GM12878 (cell line): Measurements from ENCODE around the gene ORM2. TPM values are rescaled to one million over a fixed set of nuclear protein-coding genes. Genes with fewer than 3 reads are reported as not detected.

Source experiments
- ATAC-seq: fragments of 200-7000 bp; cut with Tn5 transposase; 3 replicates; pipeline ENCODE4 v1.9.1; 2020; ENCODE audit warnings: mild to moderate bottlenecking, moderate library complexity
- BruUV-seq: library from RNA; stranded (reverse); fragments of 400-500 nt; replicated peaks from 2 replicates; lab custom pipeline; 2021; lab: Mats Ljungman, UMichigan
- CTCF ChIA-PET: fragments of 300-600 bp; sonication (Branson Sonifier 250); formaldehyde crosslinking; extraction: SDS; loops from one replicate; lab custom pipeline; 2021; ENCODE audit warnings: inconsistent platforms; lab: Yijun Ruan, JAX
- POLR2A ChIA-PET: fragments of 350-600 bp; formaldehyde crosslinking; extraction: SDS; loops from one replicate; lab custom pipeline; 2021; ENCODE audit warnings: inconsistent platforms; lab: Charles Lee
- RAD21 ChIA-PET: fragments of 300-600 bp; sonication (Branson Sonifier 250); formaldehyde crosslinking; loops from one replicate; lab custom pipeline; 2023; ENCODE audit warnings: antibody characterized with exemption; ENCODE audit not compliant: unreplicated experiment; lab: Charles Lee
- SMC1A ChIA-PET: fragments of 300-600 bp; sonication (Branson Sonifier 250); formaldehyde crosslinking; loops from one replicate; lab custom pipeline; 2023; ENCODE audit not compliant: unreplicated experiment, uncharacterized antibody; lab: Charles Lee
- DNase-seq: peaks from one replicate; pipeline ENCODE4 v3.0.0-alpha.2; 2011; ENCODE audit warnings: low read depth, low spot score
- FAIRE-seq: peaks from 3 replicates; lab custom pipeline; 2011; peaks lifted over from hg19 to GRCh38; lab: Jason Lieb, UNC
- H2AFZ ChIP-seq: 2 replicates; pipeline ENCODE4 v1.6.0; 2011; ENCODE audit warnings: low read depth, low read length, control low read depth; ENCODE audit not compliant: control insufficient read depth
- H3K27ac ChIP-seq: 2 replicates; pipeline ENCODE4 v1.5.1; 2011; ENCODE audit warnings: control low read depth; ENCODE audit not compliant: control insufficient read depth, insufficient read depth
- H3K27me3 ChIP-seq, 2 experiments: replicated peaks in 1 of 2; 2 replicates each; pipeline versions ENCODE4 v1.6.0 to v1.6.1; 2011; ENCODE audit warnings: low read length in 1 of 2; ENCODE audit not compliant: control insufficient read depth in 2 of 2, insufficient read depth in 2 of 2
- H3K36me3 ChIP-seq, 2 experiments: 2 replicates each; pipeline ENCODE4 v1.5.1; 2011; ENCODE audit warnings: low read length in 1 of 2; ENCODE audit not compliant: control insufficient read depth in 2 of 2, insufficient read depth in 2 of 2
- H3K4me1 ChIP-seq: 2 replicates; pipeline ENCODE4 v1.6.1; 2011; ENCODE audit warnings: mild to moderate bottlenecking, low read length, moderate library complexity, mixed read lengths; ENCODE audit not compliant: control insufficient read depth, insufficient read depth
- H3K4me2 ChIP-seq: 2 replicates; pipeline ENCODE4 v1.6.0; 2011; ENCODE audit warnings: control low read depth; ENCODE audit not compliant: control insufficient read depth, insufficient read depth
- H3K4me3 ChIP-seq: fragments of 200-600 bp; sonication (generic); 2 replicates; pipeline ENCODE4 v1.5.1; 2016
- H3K79me2 ChIP-seq: 2 replicates; pipeline ENCODE4 v1.6.0; 2011; ENCODE audit warnings: low read length; ENCODE audit not compliant: control insufficient read depth, insufficient read depth
- H3K9ac ChIP-seq: 2 replicates; pipeline ENCODE4 v1.8.0; 2011; ENCODE audit warnings: low read length, control low read depth, mixed read lengths; ENCODE audit not compliant: control insufficient read depth, insufficient read depth
- H3K9me3 ChIP-seq: replicated peaks from 3 replicates; pipeline ENCODE4 v1.5.1; 2011; ENCODE audit warnings: mild to moderate bottlenecking, low read length; ENCODE audit not compliant: control insufficient read depth, insufficient read depth
- H4K20me1 ChIP-seq: 2 replicates; pipeline ENCODE4 v1.6.0; 2011; ENCODE audit not compliant: control insufficient read depth, insufficient read depth
- CBX3 ChIP-seq: fragments of 200-600 bp; sonication (generic); IDR thresholded peaks from 2 replicates; pipeline ENCODE4 v1.6.1; 2016; ENCODE audit warnings: low read depth, borderline replicate concordance
- SMARCA5 ChIP-seq: fragments of 450-650 bp; IDR thresholded peaks from 2 replicates; pipeline ENCODE4 v1.6.1; 2017; ENCODE audit warnings: mild to moderate bottlenecking
- ZBTB40 ChIP-seq: fragments of 450-650 bp; IDR thresholded peaks from 2 replicates; pipeline ENCODE4 v1.6.1; 2016; ENCODE audit warnings: mild to moderate bottlenecking, moderate library complexity, borderline replicate concordance
- WGBS: methylation state at CpG from one replicate; pipeline ENCODE4 v1.1.6; 2016; ENCODE audit warnings: low lambda C conversion rate; ENCODE audit not compliant: insufficient replicate concordance, insufficient coverage; ENCODE audit errors: missing lambda C conversion rate; 5-methylcytosine and 5-hydroxymethylcytosine counted together
- in situ Hi-C: fragments of 300-500 bp; cut with MboI; formaldehyde crosslinking; loops from 9 replicates; pipeline ENCODE4 v1.14.3; 2018; ENCODE audit warnings: mixed read lengths
- intact Hi-C: fragments of 100-400 bp; cut with micrococcal nuclease; formaldehyde crosslinking; loops from one replicate; pipeline ENCODE4 v1.14.2; 2022; ENCODE audit not compliant: unreplicated experiment
- polyA plus RNA-seq, 11 experiments: library from polyadenylated mRNA; depleted of rRNA in 4 of 11; unstranded in 6 of 11; stranded (reverse) in 5 of 11; fragments of >200 nt; fragmentation: Nextera tagmentation in 4 of 11; fragmentation: Illumina TruSeq in 1 of 11; extraction: Ambion mirVana in 4 of 11; extraction: Trizol in 1 of 11; gene quantifications; 1 replicate in 1 of 11; 2 replicates in 10 of 11; pipeline versions ENCODE4 v1.2.1 to v1.2.3, GENCODE V29; 2011 to 2016; ENCODE audit warnings: inconsistent platforms in 2 of 11, missing spikeins in 2 of 11, low read depth in 1 of 11
- total RNA-seq, 4 experiments: library from RNA; depleted of rRNA in 3 of 4; stranded (reverse); fragments of >200 nt in 3 of 4; fragmentation: Illumina TruSeq in 1 of 4; extraction: Trizol in 1 of 4; gene quantifications; 2 replicates each; pipeline versions ENCODE4 v1.2.1 to v1.2.3, GENCODE V29; 2013 to 2021
- TF ChIP-seq, protein P1 (sequence below): IDR thresholded peaks from 2 replicates; pipeline ENCODE4 v1.6.1; 2011; ENCODE audit warnings: borderline replicate concordance, low read depth, mild to moderate bottlenecking, moderate library complexity, mixed read lengths, low read length; ENCODE audit not compliant: insufficient read depth; ENCODE audit errors: extremely low read length
- TF ChIP-seq, protein P2 (sequence below): fragments of 450-650 bp; formaldehyde crosslinking; IDR thresholded peaks from 2 replicates; pipeline ENCODE4 v1.4.0; 2020; ENCODE audit warnings: mild to moderate bottlenecking, moderate library complexity

ORM2 gene
- total and polyA plus RNA-seq, 10 of the 15 experiments (the other 5 are each of a cell fraction or from before 2014, with no cell fraction given): 0.64 TPM; not detected in 9

DNA sequence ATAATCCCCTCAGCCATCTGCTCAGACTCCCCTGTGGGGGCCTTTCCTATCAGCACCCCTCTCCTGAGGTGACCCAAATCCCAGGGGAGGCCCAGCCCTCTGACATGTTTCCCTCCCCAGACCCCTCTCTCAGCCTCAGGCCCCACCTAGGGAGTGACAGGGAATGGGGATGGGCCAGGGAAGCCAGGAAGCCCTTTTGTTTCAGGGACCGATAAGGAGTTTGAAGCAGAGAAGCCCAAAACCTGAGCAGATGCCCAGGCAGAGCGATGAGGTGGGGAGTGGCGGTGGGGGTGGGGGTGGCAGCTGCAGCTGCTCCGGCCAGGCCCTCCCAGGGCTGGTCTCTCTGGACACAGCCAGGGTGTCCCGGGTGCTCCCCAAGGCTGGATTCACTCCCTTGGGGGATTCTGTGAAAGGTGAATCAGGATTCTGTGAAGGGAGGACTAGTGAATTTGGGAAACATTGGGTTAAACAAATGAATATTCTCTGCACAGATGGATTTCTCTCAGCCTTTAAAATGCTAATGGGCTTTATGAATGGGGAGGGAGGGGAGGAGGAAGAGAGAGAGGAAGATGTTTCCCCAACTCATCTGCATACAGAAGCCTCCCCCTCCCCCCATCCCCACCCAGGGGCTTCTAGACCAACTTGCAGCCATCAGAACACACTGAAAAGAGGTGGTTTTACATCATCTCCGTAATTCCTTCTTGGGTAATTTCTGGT, 40.7 kb downstream of the ORM2 start:
- in situ Hi-C loops: no loop called here
- intact Hi-C loops: no loop called here
- Histone ChIP-seq H3K79me2 (peaks cover 42% of the 10 kb centered on the region), H4K20me1 (no peaks in the 10 kb centered on the region), H3K9me3 (no peaks in the 10 kb centered on the region), H3K4me1 (peaks cover 79% of the 10 kb centered on the region), H3K4me2 (no peak overlapping the region), H3K36me3 (peaks cover 39 to 43% of the 10 kb centered on the region in 2 experiments), H3K4me3 (no peak overlapping the region), H3K27me3 (no peaks in the 10 kb centered on the region), H2AFZ (no peak overlapping the region), H3K27ac (peak overlapping the region; percentile 99), H3K9ac (no peak overlapping the region)
- ChIA-PET RAD21 (interaction anchor here (0.5 to 12.9 kb wide), 4 partner anchors 17 to 33 kb away, joined by 3 to 251 read pairs (median 4); partner anchors contain the start of gene AKNA), POLR2A (interaction anchor here (0.6 to 13.2 kb wide), 5 partner anchors 7 to 132 kb away, joined by 3 to 312 read pairs (median 4); partner anchors contain the start of gene AKNA), SMC1A (interaction anchor here (13.9 kb wide), 1 partner anchor 17 kb away, joined by 327 read pairs; the partner anchor contains the start of gene AKNA), CTCF (interaction anchor here (3.9 kb wide), 1 partner anchor 15 kb away, joined by 48 read pairs; the partner anchor contains the start of gene AKNA)
- WGBS: 74% methylated on average over 4 of the region's 6 CpGs
- TF ChIP-seq, protein P1, sequence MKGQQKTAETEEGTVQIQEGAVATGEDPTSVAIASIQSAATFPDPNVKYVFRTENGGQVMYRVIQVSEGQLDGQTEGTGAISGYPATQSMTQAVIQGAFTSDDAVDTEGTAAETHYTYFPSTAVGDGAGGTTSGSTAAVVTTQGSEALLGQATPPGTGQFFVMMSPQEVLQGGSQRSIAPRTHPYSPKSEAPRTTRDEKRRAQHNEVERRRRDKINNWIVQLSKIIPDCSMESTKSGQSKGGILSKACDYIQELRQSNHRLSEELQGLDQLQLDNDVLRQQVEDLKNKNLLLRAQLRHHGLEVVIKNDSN: no peak
- TF ChIP-seq CBX3: no peak
- TF ChIP-seq, protein P2, sequence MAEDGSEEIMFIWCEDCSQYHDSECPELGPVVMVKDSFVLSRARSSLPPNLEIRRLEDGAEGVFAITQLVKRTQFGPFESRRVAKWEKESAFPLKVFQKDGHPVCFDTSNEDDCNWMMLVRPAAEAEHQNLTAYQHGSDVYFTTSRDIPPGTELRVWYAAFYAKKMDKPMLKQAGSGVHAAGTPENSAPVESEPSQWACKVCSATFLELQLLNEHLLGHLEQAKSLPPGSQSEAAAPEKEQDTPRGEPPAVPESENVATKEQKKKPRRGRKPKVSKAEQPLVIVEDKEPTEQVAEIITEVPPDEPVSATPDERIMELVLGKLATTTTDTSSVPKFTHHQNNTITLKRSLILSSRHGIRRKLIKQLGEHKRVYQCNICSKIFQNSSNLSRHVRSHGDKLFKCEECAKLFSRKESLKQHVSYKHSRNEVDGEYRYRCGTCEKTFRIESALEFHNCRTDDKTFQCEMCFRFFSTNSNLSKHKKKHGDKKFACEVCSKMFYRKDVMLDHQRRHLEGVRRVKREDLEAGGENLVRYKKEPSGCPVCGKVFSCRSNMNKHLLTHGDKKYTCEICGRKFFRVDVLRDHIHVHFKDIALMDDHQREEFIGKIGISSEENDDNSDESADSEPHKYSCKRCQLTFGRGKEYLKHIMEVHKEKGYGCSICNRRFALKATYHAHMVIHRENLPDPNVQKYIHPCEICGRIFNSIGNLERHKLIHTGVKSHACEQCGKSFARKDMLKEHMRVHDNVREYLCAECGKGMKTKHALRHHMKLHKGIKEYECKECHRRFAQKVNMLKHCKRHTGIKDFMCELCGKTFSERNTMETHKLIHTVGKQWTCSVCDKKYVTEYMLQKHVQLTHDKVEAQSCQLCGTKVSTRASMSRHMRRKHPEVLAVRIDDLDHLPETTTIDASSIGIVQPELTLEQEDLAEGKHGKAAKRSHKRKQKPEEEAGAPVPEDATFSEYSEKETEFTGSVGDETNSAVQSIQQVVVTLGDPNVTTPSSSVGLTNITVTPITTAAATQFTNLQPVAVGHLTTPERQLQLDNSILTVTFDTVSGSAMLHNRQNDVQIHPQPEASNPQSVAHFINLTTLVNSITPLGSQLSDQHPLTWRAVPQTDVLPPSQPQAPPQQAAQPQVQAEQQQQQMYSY (CRISPR knock-in tag): no peak
- TF ChIP-seq ZBTB40: no peak
- TF ChIP-seq SMARCA5: no peak
- DNase-seq (no peak), FAIRE-seq (no peak), ATAC-seq (no peak)
- BruUV-seq: no TSS peak
